Endothelial cell of umbilical vein (primary cell): ENCODE results near the gene CES4A. TPM values are rescaled to one million over a fixed set of nuclear protein-coding genes. Genes with fewer than 3 reads are reported as not detected.

Source experiments
- BruUV-seq: library from RNA; stranded (reverse); fragments of 400-500 nt; replicated peaks from 2 replicates; lab custom pipeline; 2021; lab: Mats Ljungman, UMichigan
- CTCF ChIA-PET: fragments of 300-600, 350-600 bp; sonication (Branson Sonifier 250); formaldehyde crosslinking; loops from one replicate; lab custom pipeline; 2021; ENCODE audit warnings: antibody characterized with exemption, inconsistent platforms; lab: Charles Lee
- POLR2A ChIA-PET: fragments of 300-600, 350-600 bp; sonication (Branson Sonifier 250); formaldehyde crosslinking; loops from one replicate; lab custom pipeline; 2021; ENCODE audit warnings: antibody characterized with exemption, inconsistent platforms; lab: Charles Lee
- DNase-seq: peaks from one replicate; pipeline ENCODE4 v3.0.0-alpha.2; 2011; ENCODE audit warnings: low read depth, low spot score
- FAIRE-seq: peaks from 2 replicates; lab custom pipeline; 2011; peaks lifted over from hg19 to GRCh38; lab: Jason Lieb, UNC
- H2AFZ ChIP-seq: 2 replicates; pipeline ENCODE4 v1.6.0; 2012; ENCODE audit warnings: low read depth, low read length, control low read depth, inconsistent platforms
- H3K27ac ChIP-seq: 2 replicates; pipeline ENCODE4 v1.5.1; 2011; ENCODE audit warnings: low read depth, mild to moderate bottlenecking, control low read depth, low read length, moderate library complexity; ENCODE audit not compliant: insufficient read depth
- H3K27me3 ChIP-seq, 2 experiments: 2 replicates each; pipeline versions ENCODE4 v1.6.0 to v1.6.1; 2011; ENCODE audit warnings: low read length in 2 of 2, mixed read lengths in 1 of 2; ENCODE audit not compliant: control insufficient read depth in 2 of 2, insufficient read depth in 2 of 2
- H3K36me3 ChIP-seq, 2 experiments: 2 replicates in 1 of 2; 3 replicates in 1 of 2; pipeline ENCODE4 v1.5.1; 2011; ENCODE audit warnings: low read length in 2 of 2, mild to moderate bottlenecking in 1 of 2, moderate library complexity in 1 of 2; ENCODE audit not compliant: control insufficient read depth in 2 of 2, insufficient read depth in 2 of 2; ENCODE audit errors: extremely low read depth in 1 of 2
- H3K4me1 ChIP-seq: 3 replicates; pipeline ENCODE4 v1.5.1; 2011; ENCODE audit warnings: mild to moderate bottlenecking, low read length; ENCODE audit not compliant: control insufficient read depth, insufficient read depth; ENCODE audit errors: extremely low read depth
- H3K4me2 ChIP-seq: 2 replicates; pipeline ENCODE4 v1.6.1; 2011; ENCODE audit warnings: low read length, control low read depth, mixed read lengths; ENCODE audit not compliant: insufficient read depth
- H3K4me3 ChIP-seq, 3 experiments: fragments of 200-600 bp in 1 of 3; sonication (generic), shearing (Covaris generic) in 1 of 3; replicated peaks in 1 of 3; 2 replicates each; pipeline ENCODE4 v1.5.1; 2011 to 2016; ENCODE audit warnings: control low read depth in 3 of 3, low read length in 3 of 3, mild to moderate bottlenecking in 2 of 3, inconsistent platforms in 1 of 3, low read depth in 1 of 3, moderate library complexity in 1 of 3; ENCODE audit not compliant: insufficient read depth in 1 of 3
- H3K79me2 ChIP-seq: 2 replicates; pipeline ENCODE4 v1.6.0; 2012; ENCODE audit warnings: low read length, inconsistent platforms; ENCODE audit not compliant: control insufficient read depth, insufficient read depth
- H3K9ac ChIP-seq: replicated peaks from 2 replicates; pipeline ENCODE3; 2011; ENCODE audit warnings: low read length, control low read depth; ENCODE audit not compliant: insufficient read depth; ENCODE audit errors: extremely low read depth
- H3K9me1 ChIP-seq: replicated peaks from 3 replicates; pipeline ENCODE4 v1.6.0; 2011; ENCODE audit warnings: mild to moderate bottlenecking, low read length; ENCODE audit not compliant: control insufficient read depth, insufficient read depth; ENCODE audit errors: extremely low read depth
- H3K9me3 ChIP-seq: replicated peaks from 2 replicates; pipeline ENCODE4 v1.5.1; 2012; ENCODE audit warnings: low read length, inconsistent platforms; ENCODE audit not compliant: control insufficient read depth, insufficient read depth
- H4K20me1 ChIP-seq: replicated peaks from 2 replicates; pipeline ENCODE3; 2011; ENCODE audit warnings: mild to moderate bottlenecking, low read length; ENCODE audit not compliant: control insufficient read depth, insufficient read depth; ENCODE audit errors: extremely low read depth
- CTCF ChIP-seq, 2 donors: IDR thresholded peaks; 1 replicate in 1 of 2; 2 replicates in 1 of 2; pipeline ENCODE4 v1.5.1; 2011; ENCODE audit warnings: low read length in 2 of 2, mild to moderate bottlenecking in 2 of 2, moderate library complexity in 2 of 2, control low read depth in 1 of 2, inconsistent platforms in 1 of 2, low read depth in 1 of 2; ENCODE audit not compliant: insufficient read depth in 1 of 2; ENCODE audit errors: extremely low read depth in 1 of 2
- EZH2 ChIP-seq: IDR thresholded peaks from 2 replicates; pipeline ENCODE4 v1.6.1; 2012; ENCODE audit warnings: borderline replicate concordance, low read depth, mild to moderate bottlenecking, moderate library complexity, low read length, inconsistent platforms; ENCODE audit not compliant: severe bottlenecking
- FOS ChIP-seq: IDR thresholded peaks from 2 replicates; pipeline ENCODE4 v1.6.1; 2011; ENCODE audit warnings: mild to moderate bottlenecking, low read length, moderate library complexity, borderline replicate concordance; ENCODE audit not compliant: insufficient read depth
- GATA2 ChIP-seq: IDR thresholded peaks from 2 replicates; pipeline ENCODE4 v1.7.0; 2011; ENCODE audit warnings: low read depth, mild to moderate bottlenecking, moderate library complexity, mixed read lengths, low read length; ENCODE audit not compliant: insufficient read length, insufficient read depth
- JUN ChIP-seq: IDR thresholded peaks from 2 replicates; pipeline ENCODE4 v1.6.1; 2011; ENCODE audit warnings: borderline replicate concordance, low read depth; ENCODE audit not compliant: insufficient read length, insufficient read depth
- MAX ChIP-seq: IDR thresholded peaks from 2 replicates; pipeline ENCODE4 v1.6.1; 2011; ENCODE audit not compliant: insufficient read depth, insufficient read length
- MYC ChIP-seq: IDR thresholded peaks from one replicate; pipeline ENCODE4 v1.6.1; 2011; ENCODE audit warnings: mild to moderate bottlenecking, low read depth, low read length
- POLR2A ChIP-seq: IDR thresholded peaks from 2 replicates; pipeline ENCODE4 v1.6.1; 2012; ENCODE audit warnings: low read depth, mild to moderate bottlenecking, control low read depth, low read length
- POLR2AphosphoS5 ChIP-seq: IDR thresholded peaks from 2 replicates; pipeline ENCODE4 v1.6.1; 2012; ENCODE audit warnings: low read depth, mild to moderate bottlenecking, control low read depth, low read length, moderate library complexity; ENCODE audit not compliant: insufficient read depth
- dilution Hi-C: fragments of 300-500 bp; cut with MboI; formaldehyde crosslinking; loops from one replicate; pipeline ENCODE4 v1.15.0; 2019; ENCODE audit warnings: low sequenced_read_pairs; ENCODE audit not compliant: extremely low pct_ligation_motif_present
- intact Hi-C: fragments of 100-400 bp; cut with micrococcal nuclease; formaldehyde crosslinking; loops from one replicate; pipeline ENCODE4 v1.10.0; 2022
- polyA plus RNA-seq, 4 experiments: library from polyadenylated mRNA; depleted of rRNA in 3 of 4; stranded (reverse) in 3 of 4; unstranded in 1 of 4; fragments of >200 nt; gene quantifications; 2 replicates each; pipeline versions ENCODE4 v1.2.1 to v1.2.3, GENCODE V29; 2011 to 2012; ENCODE audit warnings: missing spikeins in 1 of 4
- total RNA-seq: library from RNA; stranded (reverse); gene quantifications from 2 replicates; pipeline ENCODE4 v1.2.3, GENCODE V29; 2021

CES4A gene
- total and polyA plus RNA-seq, 2 donors (not counting 3 experiments of a cell fraction or from before 2014, with no cell fraction given): 5.4 to 13.3 TPM

- BruUV-seq: no TSS peak
- CTCF ChIA-PET: interaction anchor here (0.6 to 2.3 kb wide), 5 partner anchors 11 to 177 kb away, joined by 4 to 13 read pairs (median 5); partner anchors contain the start of gene CES3
- no peak overlapping the region for H3K9ac ChIP-seq
- POLR2A ChIA-PET: no interaction called here
- H2AFZ ChIP-seq: no peak overlapping the region
- TF ChIP-seq JUN (no peak), MYC (no peak), POLR2A (no peak), FOS (no peak), POLR2AphosphoS5 (no peak), EZH2 (no peak), CTCF (IDR thresholded peaks at IDR 0.05; ENCODE audit: extremely low read depth in 1 of 2, insufficient read depth in 1 of 2, low read depth in 1 of 2, low read length in 2 of 2) (no peak), MAX (no peak), GATA2 (no peak)
- H3K4me1 ChIP-seq: peaks cover 7% of the 10 kb centered on the region
- H3K27ac ChIP-seq: no peak overlapping the region
- no peak overlapping the region for H3K4me3 ChIP-seq
- no peak overlapping the region for H3K4me2 ChIP-seq
- no peaks in the 10 kb centered on the region for H4K20me1 ChIP-seq
- dilution Hi-C loops: no loop called here
- FAIRE-seq: no peak
- no peak for DNase-seq
- no peaks in the 10 kb centered on the region for H3K9me3 ChIP-seq
- no peaks in the 10 kb centered on the region for H3K9me1 ChIP-seq
- H3K36me3 ChIP-seq: peaks cover 0 to 30% of the 10 kb centered on the region in 2 experiments
- intact Hi-C loops: no loop called here
- no peaks in the 10 kb centered on the region for H3K27me3 ChIP-seq
- no peaks in the 10 kb centered on the region for H3K79me2 ChIP-seq
Measured at GRCh38 chr16:66942981-66943380, 45.4 kb upstream of the CES4A start.
